Transverse colon (tissue), 4 donors: ENCODE results near the gene LRP5. TPM values are rescaled to one million over a fixed set of nuclear protein-coding genes. Genes with fewer than 3 reads are reported as not detected.

Experiments used
- DNase-seq: peaks from one replicate; pipeline ENCODE4 v3.0.0-alpha.2; 2019
- H3K27ac ChIP-seq, 4 donors: fragments of 200-600 bp; sonication (generic); 2 replicates each; pipeline ENCODE4 v1.5.1; 2016 to 2018; ENCODE audit warnings: inconsistent platforms in 4 of 4
- H3K27me3 ChIP-seq: fragments of 200-600 bp; sonication (generic); 2 replicates; pipeline ENCODE4 v1.5.1; 2017; ENCODE audit warnings: inconsistent platforms
- H3K36me3 ChIP-seq, 4 donors: fragments of 200-600 bp; sonication (generic); 2 replicates each; pipeline ENCODE4 v1.5.1; 2017 to 2019; ENCODE audit warnings: inconsistent platforms in 4 of 4
- H3K4me1 ChIP-seq, 4 donors: fragments of 200-600 bp; sonication (generic); 2 replicates each; pipeline ENCODE4 v1.5.1; 2017 to 2020; ENCODE audit warnings: inconsistent platforms in 4 of 4
- H3K4me3 ChIP-seq, 4 donors: fragments of 200-600 bp; sonication (generic); 1 replicate in 1 of 4; 2 replicates in 3 of 4; pipeline versions ENCODE4 v1.5.1 to v1.6.1; 2017 to 2019; ENCODE audit warnings: inconsistent platforms in 4 of 4
- H3K9me3 ChIP-seq, 2 donors: fragments of 200-600 bp; sonication (generic); 2 replicates each; pipeline ENCODE4 v1.5.1; 2017 to 2019; ENCODE audit warnings: inconsistent platforms in 2 of 2
- EP300 ChIP-seq: sonication (generic); formaldehyde crosslinking; IDR thresholded peaks from one replicate; pipeline ENCODE4 v1.6.1; 2017; ENCODE audit warnings: antibody characterized with exemption, low read depth
- POLR2A ChIP-seq: fragments of 450-650 bp; IDR thresholded peaks from one replicate; pipeline ENCODE4 v1.6.1; 2016; ENCODE audit warnings: antibody characterized with exemption, mild to moderate bottlenecking, moderate library complexity
- POLR2AphosphoS5 ChIP-seq, 3 donors: sonication (generic); formaldehyde crosslinking; IDR thresholded peaks; one replicate each; pipeline ENCODE4 v1.6.1; 2016; ENCODE audit warnings: antibody characterized with exemption in 3 of 3
- WGBS, 2 donors: methylation state at CpG; one replicate each; pipeline ENCODE4 v1.1.5; 2018; ENCODE audit warnings: low coverage in 1 of 2; 5-methylcytosine and 5-hydroxymethylcytosine counted together
- in situ Hi-C, 4 donors: fragments of 200-750 bp; cut with MboI; loops; one replicate each; pipeline versions ENCODE4 v1.15.0 to v1.15.1; 2017; ENCODE audit warnings: low sequenced_read_pairs in 3 of 4, low pct_ligation_motif_present in 1 of 4, low pct_unique_long_range_greater_than_20kb in 1 of 4
- intact Hi-C: fragments of 100-400 bp; cut with DNase I; formaldehyde crosslinking; loops from one replicate; pipeline ENCODE4 v1.15.1; 2023; ENCODE audit warnings: low total_unique reads
- total RNA-seq, 4 donors: library from RNA; depleted of rRNA; stranded (reverse); fragments of >200 nt; gene quantifications; one replicate each; pipeline ENCODE4 v1.1.0, GENCODE V29; 2016
- TF ChIP-seq, protein P1 (sequence below), 5 experiments: fragments of 200-600 bp in 3 of 5; fragments of 450-650 bp in 2 of 5; sonication (generic) in 3 of 5; IDR thresholded peaks; 1 replicate in 2 of 5; 2 replicates in 3 of 5; pipeline ENCODE4 v1.5.1; 2016 to 2017; ENCODE audit warnings: antibody characterized with exemption in 5 of 5, inconsistent platforms in 3 of 5, mild to moderate bottlenecking in 2 of 5, moderate library complexity in 1 of 5

Gene LRP5
- total RNA-seq, 4 donors from 2014 or later = 72.6 to 138 (median 82.3) TPM

DNA sequence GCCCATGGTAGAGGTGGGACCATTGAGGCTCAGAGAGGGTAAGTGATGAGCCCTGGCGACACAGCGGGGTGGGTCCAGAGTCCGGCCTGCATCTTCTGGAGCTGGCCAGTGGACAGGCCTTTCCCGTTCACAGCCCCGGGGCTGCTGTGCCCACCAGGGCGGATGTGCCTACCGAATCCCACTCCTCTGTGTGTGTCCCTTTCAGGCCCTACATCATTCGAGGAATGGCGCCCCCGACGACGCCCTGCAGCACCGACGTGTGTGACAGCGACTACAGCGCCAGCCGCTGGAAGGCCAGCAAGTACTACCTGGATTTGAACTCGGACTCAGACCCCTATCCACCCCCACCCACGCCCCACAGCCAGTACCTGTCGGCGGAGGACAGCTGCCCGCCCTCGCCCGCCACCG lies 136.2 kb downstream of the LRP5 start:
- DNase-seq = no peak

DNA sequence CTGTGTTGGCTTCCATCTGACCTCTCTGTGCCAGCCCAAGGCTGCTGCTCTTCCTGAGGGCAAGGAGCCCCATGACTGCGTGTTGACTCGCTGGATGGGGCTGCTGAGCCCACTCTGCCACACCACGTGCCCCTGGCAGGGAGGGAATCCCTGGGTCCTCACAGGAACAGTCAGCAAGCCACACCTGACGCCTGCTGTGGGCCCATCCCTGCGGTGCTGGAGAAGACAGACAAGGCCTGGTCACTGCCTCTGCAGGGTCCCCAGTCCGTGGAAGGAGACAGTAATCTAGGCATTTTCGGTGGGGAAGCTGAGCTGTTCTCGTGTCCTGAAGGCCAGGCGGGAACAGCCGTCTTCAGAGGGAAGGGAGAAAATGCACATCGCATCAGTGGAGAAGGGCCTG lies 137.6 kb downstream of the LRP5 start:
- intact Hi-C loops (loop anchor here (10.0 kb wide), 1 partner anchor 65 kb away; no protein-coding TSS in a partner anchor), in situ Hi-C loops (loop anchor here in 1 of 4 donors (10.0 kb wide), 1 partner anchor 195 kb away; no protein-coding TSS in a partner anchor)
- H3K4me3 ChIP-seq = no peak overlapping the region
- no peaks in the 10 kb centered on the region for H3K27me3 ChIP-seq
- H3K4me1 ChIP-seq = peaks cover 0 to 6% (median 1%) of the 10 kb centered on the region in 4 donors
- no peak for DNase-seq
- no peak overlapping the region for H3K27ac ChIP-seq
- no peaks in the 10 kb centered on the region for H3K9me3 ChIP-seq
- TF ChIP-seq POLR2AphosphoS5 (IDR thresholded peaks at IDR 0.05) (no peak), EP300 (no peak), POLR2A (no peak)
- TF ChIP-seq, protein P1, sequence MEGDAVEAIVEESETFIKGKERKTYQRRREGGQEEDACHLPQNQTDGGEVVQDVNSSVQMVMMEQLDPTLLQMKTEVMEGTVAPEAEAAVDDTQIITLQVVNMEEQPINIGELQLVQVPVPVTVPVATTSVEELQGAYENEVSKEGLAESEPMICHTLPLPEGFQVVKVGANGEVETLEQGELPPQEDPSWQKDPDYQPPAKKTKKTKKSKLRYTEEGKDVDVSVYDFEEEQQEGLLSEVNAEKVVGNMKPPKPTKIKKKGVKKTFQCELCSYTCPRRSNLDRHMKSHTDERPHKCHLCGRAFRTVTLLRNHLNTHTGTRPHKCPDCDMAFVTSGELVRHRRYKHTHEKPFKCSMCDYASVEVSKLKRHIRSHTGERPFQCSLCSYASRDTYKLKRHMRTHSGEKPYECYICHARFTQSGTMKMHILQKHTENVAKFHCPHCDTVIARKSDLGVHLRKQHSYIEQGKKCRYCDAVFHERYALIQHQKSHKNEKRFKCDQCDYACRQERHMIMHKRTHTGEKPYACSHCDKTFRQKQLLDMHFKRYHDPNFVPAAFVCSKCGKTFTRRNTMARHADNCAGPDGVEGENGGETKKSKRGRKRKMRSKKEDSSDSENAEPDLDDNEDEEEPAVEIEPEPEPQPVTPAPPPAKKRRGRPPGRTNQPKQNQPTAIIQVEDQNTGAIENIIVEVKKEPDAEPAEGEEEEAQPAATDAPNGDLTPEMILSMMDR (IDR thresholded peaks at IDR 0.05) = no peak
- H3K36me3 ChIP-seq = no peaks in the 10 kb centered on the region
- WGBS, 2 donors = 92% methylated on average over 11 of the region's 11 CpGs; no CpG with 5 or more reads in 1 of the 2 donors

More for the DNA sequence above, 136.2 kb downstream of the LRP5 start:
- Histone ChIP-seq H3K27ac (no peak overlapping the region), H3K4me3 (no peak overlapping the region), H3K9me3 (no peaks in the 10 kb centered on the region), H3K36me3 (no peaks in the 10 kb centered on the region), H3K4me1 (peaks cover 0 to 6% (median 1%) of the 10 kb centered on the region in 4 donors), H3K27me3 (no peaks in the 10 kb centered on the region)
- in situ Hi-C loops = loop anchor here in 1 of 4 donors (10.0 kb wide), 1 partner anchor 194 kb away; no protein-coding TSS in a partner anchor
- 87 to 91% methylated on average over 3 to 25 of the region's 25 CpGs for WGBS, 2 donors
- no peak for TF ChIP-seq EP300
- no peak for TF ChIP-seq POLR2A
- no peak for TF ChIP-seq POLR2AphosphoS5 (IDR thresholded peaks at IDR 0.05)
- TF ChIP-seq, protein P1 (IDR thresholded peaks at IDR 0.05) = no peak
- intact Hi-C loops = loop anchor here (10.0 kb wide), 1 partner anchor 64 kb away; no protein-coding TSS in a partner anchor

DNA sequence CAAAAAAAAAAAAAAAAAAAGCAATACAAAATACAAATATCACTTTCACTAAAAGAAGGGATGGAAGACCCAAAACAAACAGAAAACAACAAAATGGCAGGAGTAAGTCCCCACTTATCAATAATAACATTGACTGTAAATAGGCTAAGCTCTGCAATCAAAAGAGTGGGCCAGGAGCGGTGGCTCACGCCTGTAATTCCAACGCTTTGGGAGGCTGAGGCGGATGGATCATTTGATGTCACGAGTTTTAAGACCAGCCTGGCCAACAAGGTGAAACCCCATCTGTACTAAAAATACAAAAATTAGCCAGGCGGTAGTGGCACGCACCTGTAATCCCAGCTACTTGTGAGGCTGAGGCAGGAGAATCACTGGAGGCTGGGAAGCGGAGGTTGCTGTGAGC lies 138.3 kb downstream of the LRP5 start:
- DNase-seq = no peak
- intact Hi-C loops = no loop called here

DNA sequence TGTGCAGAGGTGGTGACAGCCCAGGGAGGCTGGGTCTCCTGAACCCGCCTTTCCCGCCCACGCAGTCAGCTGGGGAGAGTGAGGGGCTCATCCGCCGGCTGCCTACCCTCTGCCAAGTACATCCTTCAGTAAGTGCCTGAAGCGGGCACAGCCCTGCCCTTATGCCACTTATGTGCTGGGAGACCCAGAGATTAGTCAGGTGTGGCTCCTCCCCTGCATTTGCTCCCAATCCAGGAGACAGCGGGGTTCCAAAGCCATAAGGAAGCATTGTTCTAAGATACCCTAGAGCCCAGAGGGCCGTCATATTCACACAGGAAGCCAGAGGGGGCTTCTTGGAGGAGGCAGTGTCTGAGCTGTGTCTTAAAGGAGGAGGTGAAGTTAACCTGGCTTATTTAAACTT lies 142.4 kb downstream of the LRP5 start:
- Histone ChIP-seq H3K36me3 (no peaks in the 10 kb centered on the region), H3K9me3 (no peaks in the 10 kb centered on the region), H3K27ac (no peak overlapping the region), H3K4me1 (peaks cover 3 to 29% (median 9%) of the 10 kb centered on the region in 4 donors), H3K27me3 (no peaks in the 10 kb centered on the region), H3K4me3 (no peak overlapping the region)
- TF ChIP-seq POLR2AphosphoS5 (IDR thresholded peaks at IDR 0.05) (no peak), EP300 (no peak), POLR2A (no peak)
- TF ChIP-seq, protein P1 (IDR thresholded peaks at IDR 0.05) = no peak
- intact Hi-C loops = no loop called here
- 27 to 53% methylated on average over 3 to 5 of the region's 8 CpGs for WGBS, 2 donors
- in situ Hi-C loops = no loop called here
- no peak for DNase-seq

More for the DNA sequence above, 138.3 kb downstream of the LRP5 start:
- Histone ChIP-seq H3K4me1 (peaks cover 0 to 6% (median 2%) of the 10 kb centered on the region in 4 donors), H3K27ac (no peak overlapping the region), H3K27me3 (no peaks in the 10 kb centered on the region), H3K9me3 (no peaks in the 10 kb centered on the region), H3K36me3 (no peaks in the 10 kb centered on the region), H3K4me3 (no peak overlapping the region)
- TF ChIP-seq POLR2A = no peak
- TF ChIP-seq, protein P1 (IDR thresholded peaks at IDR 0.05) = no peak
- no peak for TF ChIP-seq POLR2AphosphoS5 (IDR thresholded peaks at IDR 0.05)
- no peak for TF ChIP-seq EP300
- in situ Hi-C loops = no loop called here
- 95 to 99% methylated on average over 8 of the region's 8 CpGs for WGBS, 2 donors
